Panc1 (cell line): ENCODE data around the gene RXFP4. TPM values are rescaled to one million over a fixed set of nuclear protein-coding genes. Genes with fewer than 3 reads are reported as not detected.

Source experiments
- ATAC-seq: fragments of 200-7000 bp; cut with Tn5 transposase; 2 replicates; pipeline ENCODE4 v1.9.1; 2020; ENCODE audit warnings: mild to moderate bottlenecking, moderate library complexity
- BruUV-seq: library from RNA; stranded (reverse); fragments of 400-500 nt; replicated peaks from 2 replicates; lab custom pipeline; 2021; lab: Mats Ljungman, UMichigan
- CTCF ChIA-PET: fragments of 300-600 bp; sonication (Branson Sonifier 250); formaldehyde crosslinking; loops from one replicate; lab custom pipeline; 2022; ENCODE audit warnings: antibody characterized with exemption; lab: Charles Lee
- POLR2A ChIA-PET: fragments of 300-600 bp; sonication (Branson Sonifier 250); formaldehyde crosslinking; loops from one replicate; lab custom pipeline; 2022; ENCODE audit warnings: antibody characterized with exemption; lab: Charles Lee
- DNase-seq: peaks from one replicate; pipeline ENCODE4 v3.0.0-alpha.2; 2010; ENCODE audit warnings: low read depth, low spot score
- H3K27ac ChIP-seq: 2 replicates; pipeline ENCODE4 v1.5.1; 2011; ENCODE audit warnings: mild to moderate bottlenecking, low read length, inconsistent platforms
- H3K27me3 ChIP-seq: fragments of 200-500 bp; sonication (Bioruptor generic); 2 replicates; pipeline ENCODE4 v1.6.0; 2014; ENCODE audit warnings: low read length, inconsistent platforms; ENCODE audit not compliant: control insufficient read depth, insufficient read depth
- H3K36me3 ChIP-seq: fragments of 200-500 bp; sonication (Bioruptor generic); 2 replicates; pipeline ENCODE4 v1.5.1; 2014; ENCODE audit warnings: inconsistent platforms, mild to moderate bottlenecking, low read length, moderate library complexity; ENCODE audit not compliant: control insufficient read depth, insufficient read depth
- H3K4me1 ChIP-seq: 2 replicates; pipeline ENCODE4 v1.5.1; 2011; ENCODE audit warnings: inconsistent platforms, mild to moderate bottlenecking, low read length, moderate library complexity; ENCODE audit not compliant: control insufficient read depth, insufficient read depth
- H3K4me3 ChIP-seq, 2 experiments: 2 replicates each; pipeline ENCODE4 v1.5.1; 2011 to 2012; ENCODE audit warnings: low read depth in 2 of 2, low read length in 2 of 2, mild to moderate bottlenecking in 2 of 2, inconsistent platforms in 1 of 2, moderate library complexity in 1 of 2
- H3K9me3 ChIP-seq: fragments of 200-500 bp; sonication (Bioruptor generic); 2 replicates; pipeline ENCODE4 v1.5.1; 2014; ENCODE audit warnings: low read depth, mild to moderate bottlenecking, inconsistent platforms, low read length, moderate library complexity; ENCODE audit not compliant: control insufficient read depth, insufficient read depth
- POLR2AphosphoS5 ChIP-seq: IDR thresholded peaks from 2 replicates; pipeline ENCODE4 v1.6.1; 2012; ENCODE audit warnings: mild to moderate bottlenecking, low read depth, low read length, moderate library complexity
- SIN3A ChIP-seq: IDR thresholded peaks from 2 replicates; pipeline ENCODE4 v1.6.1; 2012; ENCODE audit warnings: low read depth, mild to moderate bottlenecking, low read length, moderate library complexity, borderline replicate concordance; ENCODE audit not compliant: insufficient read depth
- TCF7L2 ChIP-seq: IDR thresholded peaks from 2 replicates; pipeline ENCODE4 v1.6.1; 2011; ENCODE audit warnings: mild to moderate bottlenecking, low read depth, low read length, inconsistent platforms
- in situ Hi-C: cut with HindIII; loops from 2 replicates; pipeline ENCODE4 v1.10.0; 2016; ENCODE audit warnings: low sequenced_read_pairs, low pct_unique_long_range_greater_than_20kb
- intact Hi-C: fragments of 100-400 bp; cut with micrococcal nuclease; formaldehyde crosslinking; loops from one replicate; pipeline ENCODE4 v1.10.0; 2022; ENCODE audit not compliant: unreplicated experiment
- total RNA-seq: library from RNA; stranded (reverse); gene quantifications from one replicate; pipeline ENCODE4 v1.2.1, GENCODE V29; 2021; ENCODE audit not compliant: unreplicated experiment
- TF ChIP-seq, protein P1 (sequence below): fragments of 450-650 bp; IDR thresholded peaks from 2 replicates; pipeline ENCODE4 v1.5.1; 2017; ENCODE audit warnings: mild to moderate bottlenecking
- TF ChIP-seq, protein P2 (sequence below), 2 experiments: IDR thresholded peaks; 2 replicates each; pipeline ENCODE4 v1.6.1; 2011 to 2012; ENCODE audit warnings: low read depth in 2 of 2, control low read depth in 1 of 2, low read length in 1 of 2, mild to moderate bottlenecking in 1 of 2, moderate library complexity in 1 of 2; ENCODE audit not compliant: insufficient read depth in 1 of 2

The RXFP4 gene
- total RNA-seq, 1 experiment from 2014 or later = 8.0 TPM

DNA sequence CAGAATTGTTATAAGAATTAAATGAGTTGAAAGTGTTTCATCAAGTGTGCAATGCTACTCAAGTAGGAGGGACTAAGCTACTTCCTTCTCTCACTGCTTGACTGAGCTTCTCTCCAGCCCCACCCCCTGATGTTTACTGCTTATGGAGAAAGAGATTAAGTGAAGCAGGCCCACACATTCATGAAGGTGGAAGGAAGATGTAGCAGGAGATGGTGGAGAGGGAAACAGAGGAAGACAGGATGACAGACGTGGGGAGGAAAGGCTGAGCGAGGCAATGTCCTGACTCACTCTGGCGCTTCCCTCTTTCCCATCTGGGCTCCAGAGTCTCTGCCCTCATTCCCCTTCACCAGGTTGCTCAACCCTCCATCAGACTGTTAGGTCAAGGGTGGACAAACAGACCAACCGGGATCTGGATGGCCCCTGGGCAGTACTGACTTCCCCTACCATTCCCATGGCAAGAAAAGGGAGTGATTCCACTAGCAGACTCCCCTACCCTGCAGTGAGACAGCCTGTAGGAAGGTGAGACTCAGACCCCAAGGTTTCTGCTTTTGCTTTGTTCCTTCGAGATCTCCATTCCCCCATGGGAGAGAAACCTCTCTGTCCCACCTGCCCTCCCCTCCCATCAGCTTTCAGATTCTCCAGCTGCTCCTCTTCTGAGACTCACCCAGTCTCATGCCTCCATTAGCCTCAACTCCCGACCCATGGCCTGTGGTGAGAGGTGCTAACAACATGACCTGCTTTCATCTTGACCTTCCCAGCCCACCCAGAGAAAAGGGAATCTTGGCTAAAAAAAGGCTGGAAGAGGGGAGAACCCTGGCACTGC lies 40.0 kb downstream of the RXFP4 start:
- TF ChIP-seq SIN3A (no peak), POLR2AphosphoS5 (no peak)
- TF ChIP-seq, protein P1, sequence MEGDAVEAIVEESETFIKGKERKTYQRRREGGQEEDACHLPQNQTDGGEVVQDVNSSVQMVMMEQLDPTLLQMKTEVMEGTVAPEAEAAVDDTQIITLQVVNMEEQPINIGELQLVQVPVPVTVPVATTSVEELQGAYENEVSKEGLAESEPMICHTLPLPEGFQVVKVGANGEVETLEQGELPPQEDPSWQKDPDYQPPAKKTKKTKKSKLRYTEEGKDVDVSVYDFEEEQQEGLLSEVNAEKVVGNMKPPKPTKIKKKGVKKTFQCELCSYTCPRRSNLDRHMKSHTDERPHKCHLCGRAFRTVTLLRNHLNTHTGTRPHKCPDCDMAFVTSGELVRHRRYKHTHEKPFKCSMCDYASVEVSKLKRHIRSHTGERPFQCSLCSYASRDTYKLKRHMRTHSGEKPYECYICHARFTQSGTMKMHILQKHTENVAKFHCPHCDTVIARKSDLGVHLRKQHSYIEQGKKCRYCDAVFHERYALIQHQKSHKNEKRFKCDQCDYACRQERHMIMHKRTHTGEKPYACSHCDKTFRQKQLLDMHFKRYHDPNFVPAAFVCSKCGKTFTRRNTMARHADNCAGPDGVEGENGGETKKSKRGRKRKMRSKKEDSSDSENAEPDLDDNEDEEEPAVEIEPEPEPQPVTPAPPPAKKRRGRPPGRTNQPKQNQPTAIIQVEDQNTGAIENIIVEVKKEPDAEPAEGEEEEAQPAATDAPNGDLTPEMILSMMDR = no peak
- H3K27ac ChIP-seq = peak overlapping the region; percentile 86; the same call in 1 of the 2 replicates
- no peaks in the 10 kb centered on the region for H3K27me3 ChIP-seq
- peaks cover 45% of the 10 kb centered on the region for H3K4me1 ChIP-seq
- peaks cover 2% of the 10 kb centered on the region; the same call in 1 of the 2 replicates for H3K36me3 ChIP-seq
- no TSS peak for BruUV-seq
- ChIA-PET POLR2A (no interaction called here), CTCF (no interaction called here)
- intact Hi-C loops = no loop called here
- no peak for ATAC-seq
- no peak for DNase-seq
- peak overlapping the region; percentile 3 to 82; a peak in 2 of 4 replicates for H3K4me3 ChIP-seq
- H3K9me3 ChIP-seq = no peaks in the 10 kb centered on the region
- in situ Hi-C loops = no loop called here

DNA sequence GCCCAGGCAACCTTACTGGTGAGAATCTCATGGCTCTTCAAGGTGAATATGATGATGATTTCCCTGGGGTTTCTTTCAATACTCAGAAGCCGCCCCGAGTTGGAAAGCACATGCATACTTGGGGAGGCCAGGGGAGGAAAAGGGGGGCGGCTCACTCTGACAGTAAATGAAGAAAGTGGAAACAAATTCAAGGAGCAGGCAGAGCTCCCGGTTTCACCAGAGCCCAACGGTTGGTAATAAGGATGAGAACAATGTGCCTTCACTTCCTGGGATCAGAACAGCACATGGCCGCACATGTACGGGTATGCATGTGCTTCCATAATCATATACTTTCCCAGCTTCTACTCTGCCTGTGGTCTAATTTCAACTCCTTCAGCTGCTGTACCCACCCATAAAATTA lies 40.7 kb downstream of the RXFP4 start:
- in situ Hi-C loops (no loop called here), intact Hi-C loops (no loop called here)
- Histone ChIP-seq H3K27me3 (no peaks in the 10 kb centered on the region), H3K36me3 (peaks cover 2% of the 10 kb centered on the region; the same call in 1 of the 2 replicates), H3K4me1 (peaks cover 38% of the 10 kb centered on the region), H3K27ac (peak overlapping the region; percentile 86; the same call in 1 of the 2 replicates), H3K4me3 (peak overlapping the region; percentile 3 to 82; a peak in 2 of 4 replicates), H3K9me3 (no peaks in the 10 kb centered on the region)
- DNase-seq = no peak
- no peak for ATAC-seq
- TF ChIP-seq, protein P2, sequence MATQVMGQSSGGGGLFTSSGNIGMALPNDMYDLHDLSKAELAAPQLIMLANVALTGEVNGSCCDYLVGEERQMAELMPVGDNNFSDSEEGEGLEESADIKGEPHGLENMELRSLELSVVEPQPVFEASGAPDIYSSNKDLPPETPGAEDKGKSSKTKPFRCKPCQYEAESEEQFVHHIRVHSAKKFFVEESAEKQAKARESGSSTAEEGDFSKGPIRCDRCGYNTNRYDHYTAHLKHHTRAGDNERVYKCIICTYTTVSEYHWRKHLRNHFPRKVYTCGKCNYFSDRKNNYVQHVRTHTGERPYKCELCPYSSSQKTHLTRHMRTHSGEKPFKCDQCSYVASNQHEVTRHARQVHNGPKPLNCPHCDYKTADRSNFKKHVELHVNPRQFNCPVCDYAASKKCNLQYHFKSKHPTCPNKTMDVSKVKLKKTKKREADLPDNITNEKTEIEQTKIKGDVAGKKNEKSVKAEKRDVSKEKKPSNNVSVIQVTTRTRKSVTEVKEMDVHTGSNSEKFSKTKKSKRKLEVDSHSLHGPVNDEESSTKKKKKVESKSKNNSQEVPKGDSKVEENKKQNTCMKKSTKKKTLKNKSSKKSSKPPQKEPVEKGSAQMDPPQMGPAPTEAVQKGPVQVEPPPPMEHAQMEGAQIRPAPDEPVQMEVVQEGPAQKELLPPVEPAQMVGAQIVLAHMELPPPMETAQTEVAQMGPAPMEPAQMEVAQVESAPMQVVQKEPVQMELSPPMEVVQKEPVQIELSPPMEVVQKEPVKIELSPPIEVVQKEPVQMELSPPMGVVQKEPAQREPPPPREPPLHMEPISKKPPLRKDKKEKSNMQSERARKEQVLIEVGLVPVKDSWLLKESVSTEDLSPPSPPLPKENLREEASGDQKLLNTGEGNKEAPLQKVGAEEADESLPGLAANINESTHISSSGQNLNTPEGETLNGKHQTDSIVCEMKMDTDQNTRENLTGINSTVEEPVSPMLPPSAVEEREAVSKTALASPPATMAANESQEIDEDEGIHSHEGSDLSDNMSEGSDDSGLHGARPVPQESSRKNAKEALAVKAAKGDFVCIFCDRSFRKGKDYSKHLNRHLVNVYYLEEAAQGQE (IDR thresholded peaks at IDR 0.05; ENCODE audit: insufficient read depth in 1 of 2, low read depth in 2 of 2, low read length in 1 of 2) = no peak
- TF ChIP-seq SIN3A (no peak), POLR2AphosphoS5 (no peak), TCF7L2 (no peak)
- TF ChIP-seq, protein P1 = no peak
- POLR2A ChIA-PET = no interaction called here
- CTCF ChIA-PET = no interaction called here
- BruUV-seq = no TSS peak
